Adrenal gland (tissue), 12 donors: ENCODE measurements around the gene PTPRD. TPM values are rescaled to one million over a fixed set of nuclear protein-coding genes. Genes with fewer than 3 reads are reported as not detected.

Source experiments
- DNase-seq, 7 donors: peaks; one replicate each; pipeline ENCODE4 v3.0.0-alpha.2; 2019 to 2020
- H3K27ac ChIP-seq, 5 donors: fragments of 200-600 bp; sonication (generic) in 4 of 5; 1 replicate in 3 of 5; 2 replicates in 2 of 5; pipeline versions ENCODE4 v1.5.1 to v1.8.0; 2016 to 2020; ENCODE audit warnings: mild to moderate bottlenecking in 1 of 5
- H3K27me3 ChIP-seq: fragments of 200-600 bp; 2 replicates; pipeline ENCODE4 v1.8.0; 2021
- H3K36me3 ChIP-seq, 2 donors: fragments of 200-600 bp; replicated peaks in 1 of 2; 1 replicate in 1 of 2; 2 replicates in 1 of 2; pipeline versions ENCODE4 v1.5.1 to v1.8.0; 2018 to 2022
- H3K4me1 ChIP-seq, 2 donors: fragments of 200-600 bp; replicated peaks in 1 of 2; 1 replicate in 1 of 2; 2 replicates in 1 of 2; pipeline versions ENCODE4 v1.5.1 to v1.8.0; 2018 to 2021
- H3K4me3 ChIP-seq, 4 donors: fragments of 200-600 bp; sonication (generic) in 3 of 4; one replicate each; pipeline ENCODE4 v1.5.1; 2016 to 2018
- H3K9me3 ChIP-seq, 3 donors: fragments of 200-600 bp; sonication (generic) in 1 of 3; replicated peaks in 1 of 3; 1 replicate in 2 of 3; 2 replicates in 1 of 3; pipeline versions ENCODE4 v1.5.1 to v1.8.0; 2016 to 2021
- CTCF ChIP-seq, 6 experiments: fragments of 450-650 bp in 4 of 6; fragments of 200-600 bp in 2 of 6; sonication (generic) in 1 of 6; IDR thresholded peaks; 1 replicate in 5 of 6; 2 replicates in 1 of 6; pipeline versions ENCODE4 v1.5.1 to v1.8.0; 2016 to 2021; ENCODE audit warnings: antibody characterized with exemption in 6 of 6, mild to moderate bottlenecking in 2 of 6, moderate library complexity in 1 of 6
- POLR2A ChIP-seq, 2 donors: fragments of 450-650 bp; IDR thresholded peaks; one replicate each; pipeline ENCODE4 v1.6.1; 2017; ENCODE audit warnings: antibody characterized with exemption in 2 of 2, mild to moderate bottlenecking in 2 of 2, moderate library complexity in 1 of 2
- WGBS, 4 donors: extraction: QIAGEN DNeasy Blood & Tissue Kit in 2 of 4; methylation state at CpG; one replicate each; pipeline versions ENCODE4 v1.1.5 to v1.1.7; 2013 to 2017; 5-methylcytosine and 5-hydroxymethylcytosine counted together
- intact Hi-C, 2 donors: fragments of 100-400 bp; cut with DNase I; formaldehyde crosslinking; loops; one replicate each; pipeline versions ENCODE4 v1.14.1 to v1.15.0; 2022 to 2023
- polyA plus RNA-seq, 3 donors: library from polyadenylated mRNA; stranded (reverse); fragments of 200-250 nt in 2 of 3; fragments of 350-450 nt in 1 of 3; fragmentation: Illumina TruSeq in 1 of 3; extraction: RNeasy Lipid Tissue Mini Kit (QIAGEN cat#74804) in 1 of 3; gene quantifications; one replicate each; pipeline ENCODE4 v1.2.3, GENCODE V29; 2013 to 2014
- total RNA-seq, 9 donors: library from RNA; depleted of rRNA in 4 of 9; stranded (reverse); fragments of >200 nt in 4 of 9; fragments of 120-200 nt in 1 of 9; fragmentation: NEBNext Ultra II Directional in 1 of 9; extraction: Animal tissue kit (Norgen Biotek cat#: 25700) in 1 of 9; gene quantifications; one replicate each; pipeline versions ENCODE4 v1.1.0 to v1.2.4, GENCODE V29; 2013 to 2023
- donor health status: healthy with polysubstance abuse.
- donor health status: Bipolar disorder and iron deficiency.
- donor health status: DM: yes; HTN: yes; CAD: no.
- donor health status: DM: no; HTN: no; CAD: no.
- donor health status: DM: no; HTN: no; CAD: no.
- donor health status: DM: yes; HTN: yes; CAD: no.

PTPRD gene
- total and polyA plus RNA-seq, 12 donors: 0.61 to 71.2 (median 4.5) TPM

GRCh38 chr9:8659108-8659507, 1953.7 kb downstream of the PTPRD start:
- no peak overlapping the region for H3K4me3 ChIP-seq
- H3K27me3 ChIP-seq: no peaks in the 10 kb centered on the region
- intact Hi-C loops: no loop called here
- peaks cover 0 to 6% (median 0%) of the 10 kb centered on the region in 3 donors for H3K9me3 ChIP-seq
- H3K4me1 ChIP-seq: no peaks in the 10 kb centered on the region
- H3K36me3 ChIP-seq: no peaks in the 10 kb centered on the region
- no peak for TF ChIP-seq POLR2A (IDR thresholded peaks at IDR 0.05)
- TF ChIP-seq CTCF (IDR thresholded peaks at IDR 0.05): no peak
- H3K27ac ChIP-seq: no peak overlapping the region
- DNase-seq: no peak

- H3K4me1 ChIP-seq: no peaks in the 10 kb centered on the region
- WGBS, 4 donors: 70 to 78% (median 75%) methylated on average over 2 of the region's 2 CpGs
- no peak overlapping the region for H3K4me3 ChIP-seq
- peaks cover 0 to 6% (median 0%) of the 10 kb centered on the region in 3 donors for H3K9me3 ChIP-seq
- no peaks in the 10 kb centered on the region for H3K36me3 ChIP-seq
- DNase-seq: no peak
- TF ChIP-seq POLR2A (IDR thresholded peaks at IDR 0.05): no peak
- TF ChIP-seq CTCF (IDR thresholded peaks at IDR 0.05): no peak
- no peaks in the 10 kb centered on the region for H3K27me3 ChIP-seq
- no peak overlapping the region for H3K27ac ChIP-seq
- intact Hi-C loops: no loop called here
Observed at GRCh38 chr9:8655071-8655470, 1957.7 kb downstream of the PTPRD start.

GRCh38 chr9:8653855-8654254, 1958.9 kb downstream of the PTPRD start:
- DNase-seq: no peak
- peaks cover 0 to 6% (median 0%) of the 10 kb centered on the region in 3 donors for H3K9me3 ChIP-seq
- no peak overlapping the region for H3K4me3 ChIP-seq
- H3K4me1 ChIP-seq: no peaks in the 10 kb centered on the region
- H3K27me3 ChIP-seq: no peaks in the 10 kb centered on the region
- H3K27ac ChIP-seq: no peak overlapping the region
- H3K36me3 ChIP-seq: no peaks in the 10 kb centered on the region
- 75 to 91% (median 83%) methylated on average over 1 of the region's 1 CpG for WGBS, 4 donors
- intact Hi-C loops: no loop called here
- TF ChIP-seq CTCF (IDR thresholded peaks at IDR 0.05) (no peak), POLR2A (IDR thresholded peaks at IDR 0.05) (no peak)

- TF ChIP-seq CTCF (IDR thresholded peaks at IDR 0.05) (no peak), POLR2A (IDR thresholded peaks at IDR 0.05) (no peak)
- 70 to 84% (median 77%) methylated on average over 2 of the region's 2 CpGs for WGBS, 4 donors
- Histone ChIP-seq H3K4me1 (no peaks in the 10 kb centered on the region), H3K27me3 (no peaks in the 10 kb centered on the region), H3K27ac (no peak overlapping the region), H3K9me3 (peaks cover 0 to 6% (median 0%) of the 10 kb centered on the region in 3 donors), H3K4me3 (no peak overlapping the region), H3K36me3 (no peaks in the 10 kb centered on the region)
- intact Hi-C loops: no loop called here
- no peak for DNase-seq
Observed at GRCh38 chr9:8653111-8653510, 1959.7 kb downstream of the PTPRD start.
